Gastroesophageal sphincter (tissue), 3 donors: Measurements from ENCODE around the gene GPX6.

ENCODE experiments used
- CTCF ChIP-seq, 4 experiments: fragments of 200-600 bp in 2 of 4; fragments of 450-650 bp in 2 of 4; sonication (generic) in 1 of 4; IDR thresholded peaks; one replicate each; pipeline ENCODE4 v1.5.1; 2017 to 2019; ENCODE audit warnings: antibody characterized with exemption in 4 of 4, mild to moderate bottlenecking in 2 of 4, moderate library complexity in 2 of 4
- EP300 ChIP-seq: sonication (generic); formaldehyde crosslinking; IDR thresholded peaks from one replicate; pipeline ENCODE4 v1.6.1; 2017; ENCODE audit warnings: antibody characterized with exemption, mild to moderate bottlenecking

- no peak for TF ChIP-seq CTCF (IDR thresholded peaks at IDR 0.05)
- TF ChIP-seq EP300, result no peak
Measured at GRCh38 chr6:28497893-28498292, 17.7 kb downstream of the GPX6 start.
